ENCODE measurements around the gene USF2.

USF2 gene

DNA sequence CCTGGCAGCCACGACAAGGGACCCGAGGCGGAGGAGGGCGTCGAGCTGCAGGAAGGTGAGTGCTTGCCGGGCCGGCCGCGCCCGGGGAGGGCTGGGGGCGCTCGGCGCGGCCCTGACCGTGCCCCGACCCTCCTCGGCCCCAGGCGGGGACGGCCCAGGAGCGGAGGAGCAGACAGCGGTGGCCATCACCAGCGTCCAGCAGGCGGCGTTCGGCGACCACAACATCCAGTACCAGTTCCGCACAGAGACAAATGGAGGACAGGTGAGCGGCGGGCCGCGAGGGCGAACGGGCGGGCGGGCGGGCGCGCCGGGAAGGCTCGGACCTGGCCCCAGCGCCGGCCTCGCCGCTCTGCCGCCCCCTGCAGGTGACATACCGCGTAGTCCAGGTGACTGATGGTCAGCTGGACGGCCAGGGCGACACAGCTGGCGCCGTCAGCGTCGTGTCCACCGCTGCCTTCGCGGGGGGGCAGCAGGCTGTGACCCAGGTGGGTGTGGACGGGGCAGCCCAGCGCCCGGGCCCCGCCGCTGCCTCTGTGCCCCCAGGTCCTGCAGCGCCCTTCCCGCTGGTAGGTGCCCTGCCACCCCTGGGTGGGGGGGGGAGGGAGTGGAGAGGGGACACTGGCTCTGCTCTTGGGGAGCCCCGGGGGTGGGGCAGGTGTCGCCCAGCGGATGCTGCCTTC lies 816 bp downstream of the USF2 start (continued):
- TF ChIP-seq REPIN1 (tag by site-specific recombination; IDR thresholded peaks at IDR 0.05; ENCODE audit: low read depth) (no peak), ZNF146 (tag by site-specific recombination; IDR thresholded peaks at IDR 0.05) (no peak; the same call in 1 of the 2 replicates), ZBTB8A (tag by site-specific recombination; IDR thresholded peaks at IDR 0.05) (peak; percentile 93), BCL11B (tag by site-specific recombination; IDR thresholded peaks at IDR 0.05; ENCODE audit: low read depth) (peak; percentile 98), YY2 (tag by site-specific recombination; IDR thresholded peaks at IDR 0.05) (0 out of 2 replicates have a peak, but pooled peaks have one; percentile 34), BCL11A (tag by site-specific recombination; IDR thresholded peaks at IDR 0.05; ENCODE audit: low read depth) (peak; percentile 99), ZBTB20 (tag by site-specific recombination; IDR thresholded peaks at IDR 0.05) (peak; percentile 67), ZNF76 (tag by site-specific recombination; IDR thresholded peaks at IDR 0.05; ENCODE audit: borderline replicate concordance, low read depth) (peak; percentile 81), ZNF596 (tag by site-specific recombination; IDR thresholded peaks at IDR 0.05) (no peak), KLF10 (tag by site-specific recombination; IDR thresholded peaks at IDR 0.05) (no peak), ZNF600 (tag by site-specific recombination; IDR thresholded peaks at IDR 0.05) (0 out of 2 replicates have a peak, but pooled peaks have one; percentile 65), ZNF48 (tag by site-specific recombination; IDR thresholded peaks at IDR 0.05) (no peak), KLF9 (tag by site-specific recombination; IDR thresholded peaks at IDR 0.05; ENCODE audit: low read depth) (peak; percentile 67), KLF16 (tag by site-specific recombination; IDR thresholded peaks at IDR 0.05) (peak; percentile 48; the same call in 1 of the 2 replicates)
- TF ChIP-seq, protein P1, sequence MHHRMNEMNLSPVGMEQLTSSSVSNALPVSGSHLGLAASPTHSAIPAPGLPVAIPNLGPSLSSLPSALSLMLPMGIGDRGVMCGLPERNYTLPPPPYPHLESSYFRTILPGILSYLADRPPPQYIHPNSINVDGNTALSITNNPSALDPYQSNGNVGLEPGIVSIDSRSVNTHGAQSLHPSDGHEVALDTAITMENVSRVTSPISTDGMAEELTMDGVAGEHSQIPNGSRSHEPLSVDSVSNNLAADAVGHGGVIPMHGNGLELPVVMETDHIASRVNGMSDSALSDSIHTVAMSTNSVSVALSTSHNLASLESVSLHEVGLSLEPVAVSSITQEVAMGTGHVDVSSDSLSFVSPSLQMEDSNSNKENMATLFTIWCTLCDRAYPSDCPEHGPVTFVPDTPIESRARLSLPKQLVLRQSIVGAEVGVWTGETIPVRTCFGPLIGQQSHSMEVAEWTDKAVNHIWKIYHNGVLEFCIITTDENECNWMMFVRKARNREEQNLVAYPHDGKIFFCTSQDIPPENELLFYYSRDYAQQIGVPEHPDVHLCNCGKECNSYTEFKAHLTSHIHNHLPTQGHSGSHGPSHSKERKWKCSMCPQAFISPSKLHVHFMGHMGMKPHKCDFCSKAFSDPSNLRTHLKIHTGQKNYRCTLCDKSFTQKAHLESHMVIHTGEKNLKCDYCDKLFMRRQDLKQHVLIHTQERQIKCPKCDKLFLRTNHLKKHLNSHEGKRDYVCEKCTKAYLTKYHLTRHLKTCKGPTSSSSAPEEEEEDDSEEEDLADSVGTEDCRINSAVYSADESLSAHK (tag by site-specific recombination; IDR thresholded peaks at IDR 0.05) = no peak
- TF ChIP-seq, protein P2, sequence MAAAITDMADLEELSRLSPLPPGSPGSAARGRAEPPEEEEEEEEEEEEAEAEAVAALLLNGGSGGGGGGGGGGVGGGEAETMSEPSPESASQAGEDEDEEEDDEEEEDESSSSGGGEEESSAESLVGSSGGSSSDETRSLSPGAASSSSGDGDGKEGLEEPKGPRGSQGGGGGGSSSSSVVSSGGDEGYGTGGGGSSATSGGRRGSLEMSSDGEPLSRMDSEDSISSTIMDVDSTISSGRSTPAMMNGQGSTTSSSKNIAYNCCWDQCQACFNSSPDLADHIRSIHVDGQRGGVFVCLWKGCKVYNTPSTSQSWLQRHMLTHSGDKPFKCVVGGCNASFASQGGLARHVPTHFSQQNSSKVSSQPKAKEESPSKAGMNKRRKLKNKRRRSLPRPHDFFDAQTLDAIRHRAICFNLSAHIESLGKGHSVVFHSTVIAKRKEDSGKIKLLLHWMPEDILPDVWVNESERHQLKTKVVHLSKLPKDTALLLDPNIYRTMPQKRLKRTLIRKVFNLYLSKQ (tag by site-specific recombination; IDR thresholded peaks at IDR 0.05; ENCODE audit: borderline replicate concordance) = no peak
- TF ChIP-seq, protein P3, sequence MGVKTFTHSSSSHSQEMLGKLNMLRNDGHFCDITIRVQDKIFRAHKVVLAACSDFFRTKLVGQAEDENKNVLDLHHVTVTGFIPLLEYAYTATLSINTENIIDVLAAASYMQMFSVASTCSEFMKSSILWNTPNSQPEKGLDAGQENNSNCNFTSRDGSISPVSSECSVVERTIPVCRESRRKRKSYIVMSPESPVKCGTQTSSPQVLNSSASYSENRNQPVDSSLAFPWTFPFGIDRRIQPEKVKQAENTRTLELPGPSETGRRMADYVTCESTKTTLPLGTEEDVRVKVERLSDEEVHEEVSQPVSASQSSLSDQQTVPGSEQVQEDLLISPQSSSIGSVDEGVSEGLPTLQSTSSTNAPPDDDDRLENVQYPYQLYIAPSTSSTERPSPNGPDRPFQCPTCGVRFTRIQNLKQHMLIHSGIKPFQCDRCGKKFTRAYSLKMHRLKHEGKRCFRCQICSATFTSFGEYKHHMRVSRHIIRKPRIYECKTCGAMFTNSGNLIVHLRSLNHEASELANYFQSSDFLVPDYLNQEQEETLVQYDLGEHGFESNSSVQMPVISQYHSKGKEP (tag by site-specific recombination; IDR thresholded peaks at IDR 0.05) = peak; percentile 32; the same call in 1 of the 2 replicates
- TF ChIP-seq, protein P4, sequence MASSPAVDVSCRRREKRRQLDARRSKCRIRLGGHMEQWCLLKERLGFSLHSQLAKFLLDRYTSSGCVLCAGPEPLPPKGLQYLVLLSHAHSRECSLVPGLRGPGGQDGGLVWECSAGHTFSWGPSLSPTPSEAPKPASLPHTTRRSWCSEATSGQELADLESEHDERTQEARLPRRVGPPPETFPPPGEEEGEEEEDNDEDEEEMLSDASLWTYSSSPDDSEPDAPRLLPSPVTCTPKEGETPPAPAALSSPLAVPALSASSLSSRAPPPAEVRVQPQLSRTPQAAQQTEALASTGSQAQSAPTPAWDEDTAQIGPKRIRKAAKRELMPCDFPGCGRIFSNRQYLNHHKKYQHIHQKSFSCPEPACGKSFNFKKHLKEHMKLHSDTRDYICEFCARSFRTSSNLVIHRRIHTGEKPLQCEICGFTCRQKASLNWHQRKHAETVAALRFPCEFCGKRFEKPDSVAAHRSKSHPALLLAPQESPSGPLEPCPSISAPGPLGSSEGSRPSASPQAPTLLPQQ (tag by site-specific recombination; IDR thresholded peaks at IDR 0.05) = peak; percentile 63; the same call in 1 of the 2 replicates
- TF ChIP-seq, protein P5, sequence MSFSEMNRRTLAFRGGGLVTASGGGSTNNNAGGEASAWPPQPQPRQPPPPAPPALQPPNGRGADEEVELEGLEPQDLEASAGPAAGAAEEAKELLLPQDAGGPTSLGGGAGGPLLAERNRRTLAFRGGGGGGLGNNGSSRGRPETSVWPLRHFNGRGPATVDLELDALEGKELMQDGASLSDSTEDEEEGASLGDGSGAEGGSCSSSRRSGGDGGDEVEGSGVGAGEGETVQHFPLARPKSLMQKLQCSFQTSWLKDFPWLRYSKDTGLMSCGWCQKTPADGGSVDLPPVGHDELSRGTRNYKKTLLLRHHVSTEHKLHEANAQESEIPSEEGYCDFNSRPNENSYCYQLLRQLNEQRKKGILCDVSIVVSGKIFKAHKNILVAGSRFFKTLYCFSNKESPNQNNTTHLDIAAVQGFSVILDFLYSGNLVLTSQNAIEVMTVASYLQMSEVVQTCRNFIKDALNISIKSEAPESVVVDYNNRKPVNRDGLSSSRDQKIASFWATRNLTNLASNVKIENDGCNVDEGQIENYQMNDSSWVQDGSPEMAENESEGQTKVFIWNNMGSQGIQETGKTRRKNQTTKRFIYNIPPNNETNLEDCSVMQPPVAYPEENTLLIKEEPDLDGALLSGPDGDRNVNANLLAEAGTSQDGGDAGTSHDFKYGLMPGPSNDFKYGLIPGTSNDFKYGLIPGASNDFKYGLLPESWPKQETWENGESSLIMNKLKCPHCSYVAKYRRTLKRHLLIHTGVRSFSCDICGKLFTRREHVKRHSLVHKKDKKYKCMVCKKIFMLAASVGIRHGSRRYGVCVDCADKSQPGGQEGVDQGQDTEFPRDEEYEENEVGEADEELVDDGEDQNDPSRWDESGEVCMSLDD (tag by site-specific recombination; IDR thresholded peaks at IDR 0.05) = peak; percentile 75
- TF ChIP-seq, protein P6, sequence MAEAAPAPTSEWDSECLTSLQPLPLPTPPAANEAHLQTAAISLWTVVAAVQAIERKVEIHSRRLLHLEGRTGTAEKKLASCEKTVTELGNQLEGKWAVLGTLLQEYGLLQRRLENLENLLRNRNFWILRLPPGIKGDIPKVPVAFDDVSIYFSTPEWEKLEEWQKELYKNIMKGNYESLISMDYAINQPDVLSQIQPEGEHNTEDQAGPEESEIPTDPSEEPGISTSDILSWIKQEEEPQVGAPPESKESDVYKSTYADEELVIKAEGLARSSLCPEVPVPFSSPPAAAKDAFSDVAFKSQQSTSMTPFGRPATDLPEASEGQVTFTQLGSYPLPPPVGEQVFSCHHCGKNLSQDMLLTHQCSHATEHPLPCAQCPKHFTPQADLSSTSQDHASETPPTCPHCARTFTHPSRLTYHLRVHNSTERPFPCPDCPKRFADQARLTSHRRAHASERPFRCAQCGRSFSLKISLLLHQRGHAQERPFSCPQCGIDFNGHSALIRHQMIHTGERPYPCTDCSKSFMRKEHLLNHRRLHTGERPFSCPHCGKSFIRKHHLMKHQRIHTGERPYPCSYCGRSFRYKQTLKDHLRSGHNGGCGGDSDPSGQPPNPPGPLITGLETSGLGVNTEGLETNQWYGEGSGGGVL (tag by site-specific recombination; IDR thresholded peaks at IDR 0.05) = peak; percentile 73

All from HEK293 (cell line).